GM19328 (cell line): ENCODE data around the gene JARID2.

Source experiments
- ATAC-seq: cut with Tn5 transposase; IDR thresholded peaks from one replicate; pipeline ENCODE4 v1.9.1; 2021; ENCODE audit warnings: mild to moderate bottlenecking, moderate library complexity; ENCODE audit not compliant: unreplicated experiment

Gene JARID2

DNA sequence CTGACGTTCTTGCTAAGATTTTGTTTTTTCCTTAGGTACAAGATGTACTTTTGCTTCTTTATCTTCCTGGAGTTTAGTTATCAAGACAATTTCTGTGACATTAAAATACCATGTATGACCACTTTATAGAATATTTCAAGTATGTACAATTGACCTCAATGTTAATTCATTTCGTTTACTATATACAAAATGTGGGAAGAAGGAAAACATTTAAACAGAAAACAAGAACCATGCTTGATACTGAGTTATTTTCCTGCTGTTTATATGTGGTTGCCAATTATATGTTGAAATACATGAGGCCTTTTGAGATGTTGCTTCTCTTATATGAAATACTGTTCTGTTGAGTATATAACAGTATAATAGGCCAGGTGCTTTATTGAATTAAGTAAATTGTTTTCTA lies 184.3 kb downstream of the JARID2 start:
- ATAC-seq: no peak

GRCh38 chr6:15430931-15431405 lies 185.1 kb downstream of the JARID2 start:
- no peak for ATAC-seq

GRCh38 chr6:15431762-15432483 lies 186.1 kb downstream of the JARID2 start:
- ATAC-seq: no peak

DNA sequence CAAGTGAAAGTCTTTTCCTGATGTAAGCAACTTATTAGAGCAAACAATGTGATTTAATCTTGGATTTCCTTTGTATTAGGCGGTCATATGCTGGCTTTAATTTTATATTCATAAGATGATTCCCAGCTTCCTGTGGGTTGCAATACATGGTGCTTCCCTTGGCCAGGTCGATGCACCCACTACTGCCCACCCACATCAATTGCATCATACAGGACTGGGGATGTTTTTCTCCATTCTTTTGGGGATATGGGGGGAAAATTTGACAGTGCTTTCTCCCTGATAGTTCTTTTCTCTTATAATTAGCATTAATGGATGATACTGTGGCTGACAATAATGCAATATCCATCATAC lies 187.6 kb downstream of the JARID2 start:
- no peak for ATAC-seq

- no peak for ATAC-seq
These were observed 188.4 kb downstream of the JARID2 start for GRCh38 chr6:15434263-15434662.

DNA sequence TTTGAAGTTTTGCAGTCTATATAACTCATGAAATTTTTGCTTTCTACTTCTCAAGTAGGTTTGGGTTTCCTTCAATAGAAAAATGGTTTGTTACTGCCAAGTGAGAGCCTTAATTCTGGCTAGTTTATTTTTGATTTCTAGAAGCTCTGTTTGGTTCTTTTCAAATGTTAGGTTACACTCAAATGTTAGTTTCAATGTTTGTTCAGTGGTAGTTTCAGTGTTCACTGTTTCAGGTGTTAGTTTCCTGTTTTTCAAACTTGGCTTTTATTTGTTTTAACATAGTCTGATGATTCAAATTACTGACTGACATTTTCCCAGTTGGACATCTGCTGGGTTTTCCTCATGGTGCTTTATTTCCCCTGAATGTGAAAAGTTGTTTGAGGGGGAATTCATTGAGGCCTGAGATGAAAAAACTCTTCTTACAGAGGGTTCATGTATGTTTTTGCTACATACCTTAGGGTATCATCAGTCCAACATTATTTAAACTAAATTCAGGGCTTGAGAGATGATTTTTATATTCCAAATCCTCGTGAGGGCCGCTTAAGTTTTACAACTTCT lies 189.0 kb downstream of the JARID2 start:
- no peak for ATAC-seq

- ATAC-seq: no peak
These were observed 189.6 kb downstream of the JARID2 start for GRCh38 chr6:15435468-15435867.

GRCh38 chr6:15436451-15436850 lies 190.6 kb downstream of the JARID2 start:
- ATAC-seq: no peak

GRCh38 chr6:15437090-15437635 lies 191.3 kb downstream of the JARID2 start:
- ATAC-seq: no peak

- no peak for ATAC-seq
These were observed 193.6 kb downstream of the JARID2 start for GRCh38 chr6:15439410-15440025.

DNA sequence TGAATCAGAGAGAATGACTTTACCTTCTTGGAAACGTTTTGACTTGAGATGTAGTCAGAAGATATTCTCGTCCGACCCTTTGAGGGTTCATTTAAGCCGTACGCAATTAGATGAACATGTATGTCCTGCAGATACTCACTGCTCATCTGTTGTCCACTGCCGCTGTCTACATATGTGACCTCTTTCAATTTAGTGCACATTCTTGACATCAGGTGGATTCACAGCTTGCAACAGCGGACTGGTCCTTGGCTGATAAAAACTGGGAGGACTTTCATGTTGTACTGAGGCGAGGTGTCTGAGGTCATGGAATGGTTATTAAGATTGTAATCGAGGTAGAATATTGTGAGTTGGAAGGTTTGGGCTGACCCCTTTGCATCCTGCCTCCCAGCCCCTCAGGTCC lies 194.2 kb downstream of the JARID2 start:
- ATAC-seq: no peak

- ATAC-seq: no peak
These were observed 195.5 kb downstream of the JARID2 start for GRCh38 chr6:15441215-15441868.

- no peak for ATAC-seq
These were observed 196.1 kb downstream of the JARID2 start for GRCh38 chr6:15441981-15442380.

GRCh38 chr6:15442467-15442866 lies 196.6 kb downstream of the JARID2 start:
- ATAC-seq: no peak

DNA sequence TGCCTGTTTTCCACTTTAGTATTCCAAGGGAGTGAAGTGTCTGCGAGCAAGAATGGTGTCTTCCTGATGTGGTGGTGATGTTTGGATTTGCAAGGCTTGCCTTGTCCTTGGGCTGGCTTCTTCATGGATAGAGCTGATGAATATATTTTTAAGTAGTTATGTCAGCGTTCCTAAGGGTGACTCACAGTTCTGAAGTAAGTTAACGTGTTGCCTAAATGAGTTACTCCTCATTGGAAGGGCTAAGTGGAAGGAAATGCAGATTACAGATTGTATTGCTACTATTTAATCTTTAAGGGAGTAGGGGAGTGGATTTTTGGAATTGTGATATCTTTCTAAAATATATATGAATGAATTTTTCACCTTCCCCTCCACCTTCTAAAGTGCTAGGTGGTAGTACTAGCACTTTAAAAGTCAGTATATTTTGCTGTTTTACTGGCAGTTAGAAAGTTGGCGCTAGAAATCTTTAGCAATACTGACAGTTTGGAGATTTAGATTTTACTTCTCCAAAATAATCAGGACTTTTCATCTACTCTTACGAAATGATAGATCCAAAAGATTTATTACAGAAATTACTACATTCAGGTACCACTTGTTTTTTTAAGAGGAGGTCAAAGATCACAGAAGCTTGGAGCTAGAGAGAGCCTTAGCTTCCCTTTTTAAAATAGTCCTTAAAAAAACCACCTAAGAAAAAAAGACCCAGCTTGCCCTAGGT lies 197.4 kb downstream of the JARID2 start:
- no peak for ATAC-seq

DNA sequence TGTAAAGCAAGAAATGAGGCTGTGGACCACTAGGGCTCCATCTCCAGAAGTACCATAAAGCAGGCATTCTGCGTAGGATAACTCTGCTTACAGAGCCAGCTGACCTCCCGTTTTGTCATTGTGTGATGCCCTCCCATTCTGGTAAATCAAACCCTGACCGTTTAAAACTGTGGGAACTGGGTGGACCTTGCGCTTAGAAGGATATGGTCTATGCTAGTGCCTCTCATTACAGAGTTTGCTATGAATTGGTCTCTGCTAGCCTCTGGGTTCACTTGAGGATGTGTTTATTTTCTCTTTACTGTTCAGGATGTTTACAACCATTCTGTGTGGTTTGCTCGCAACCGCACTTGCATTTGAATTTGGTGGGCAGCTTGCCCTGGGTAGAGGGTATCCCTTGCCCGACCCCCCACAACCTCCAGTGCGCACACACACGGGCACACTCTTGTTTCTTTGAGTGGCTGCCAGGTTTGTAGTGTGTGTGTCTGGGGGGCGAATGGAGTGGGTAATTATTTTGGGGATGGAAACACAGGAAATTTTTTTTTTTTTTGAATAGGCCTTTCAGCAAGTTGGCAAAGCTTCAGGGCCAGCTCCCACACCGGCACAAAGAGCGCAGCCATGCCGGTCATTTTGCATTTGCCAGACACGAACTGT lies 198.3 kb downstream of the JARID2 start:
- no peak for ATAC-seq

DNA sequence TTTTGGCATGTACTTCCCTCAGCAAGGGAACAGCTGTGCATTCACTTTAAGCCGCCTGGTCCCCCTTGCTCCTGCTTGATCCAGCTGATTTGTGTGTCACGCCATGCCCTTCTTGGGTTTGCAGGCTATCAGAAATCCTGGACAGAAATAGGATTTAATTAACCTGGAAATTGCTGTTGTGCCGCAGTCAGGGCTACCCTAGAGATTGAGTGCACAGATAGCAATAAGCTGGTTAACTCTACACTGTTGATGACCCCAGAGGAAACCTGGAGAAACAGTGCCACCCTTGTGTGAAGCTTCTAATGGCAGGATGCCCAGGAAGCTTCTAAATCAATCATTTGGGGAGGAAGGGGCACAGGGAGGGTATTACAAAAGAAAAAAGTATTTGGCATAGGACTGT lies 199.0 kb downstream of the JARID2 start:
- no peak for ATAC-seq

GRCh38 chr6:15447546-15448267 lies 201.8 kb downstream of the JARID2 start:
- ATAC-seq: no peak

- no peak for ATAC-seq
These were observed 203.1 kb downstream of the JARID2 start for GRCh38 chr6:15449011-15449410.

DNA sequence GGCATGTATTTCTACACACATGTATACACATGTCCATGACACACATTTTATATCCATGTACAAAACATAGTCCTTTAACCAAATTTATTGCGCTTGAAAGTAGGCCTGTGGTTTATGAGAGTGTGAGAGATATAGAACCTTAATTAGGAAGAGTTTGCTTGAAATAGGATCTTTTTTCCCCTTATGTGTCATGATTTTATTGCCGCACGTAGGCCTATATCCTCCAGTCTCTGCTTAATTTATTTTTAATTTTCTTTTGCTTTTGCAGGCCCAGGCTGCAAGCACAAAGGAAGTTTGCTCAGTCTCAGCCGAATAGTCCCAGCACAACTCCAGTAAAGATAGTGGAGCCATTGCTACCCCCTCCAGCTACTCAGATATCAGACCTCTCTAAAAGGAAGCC lies 205.9 kb downstream of the JARID2 start:
- ATAC-seq: no peak
